Neural cell (in vitro differentiated cells): ENCODE data around the gene ERCC6L.

Experiments
- CTCF ChIP-seq: fragments of 450-650 bp; IDR thresholded peaks from 2 replicates; pipeline ENCODE4 v1.5.1; 2014; ENCODE audit warnings: antibody characterized with exemption, mild to moderate bottlenecking, moderate library complexity; ENCODE audit not compliant: poor library complexity, severe bottlenecking
- EZH2 ChIP-seq: fragments of 200-600, 300-800 bp; shearing (Covaris generic), sonication (generic); IDR thresholded peaks from 2 replicates; pipeline ENCODE4 v1.6.1; 2014; ENCODE audit warnings: antibody characterized with exemption, low read length, borderline replicate concordance, mild to moderate bottlenecking; ENCODE audit not compliant: insufficient read depth, poor library complexity, severe bottlenecking
- REST ChIP-seq: IDR thresholded peaks from 2 replicates; pipeline ENCODE4 v1.6.1; 2012; ENCODE audit warnings: borderline replicate concordance

- TF ChIP-seq CTCF = no peak
- TF ChIP-seq REST = no peak
- TF ChIP-seq EZH2 = no peak
Observed at GRCh38 chrX:72169008-72169728, 69.7 kb downstream of the ERCC6L start.
